Activated B cell treated with CpG ODN at 0.5 μM for 24 hours (primary cell): ENCODE results near the gene NLRP9. TPM values are rescaled to one million over a fixed set of nuclear protein-coding genes. Genes with fewer than 3 reads are reported as not detected.
"Not testable (repeated sequence)": the region's sequence is repeated elsewhere in the genome, so short reads cannot be mapped to it uniquely, and the experiment has no call there.

Experiments used
- ATAC-seq: fragments of 200-7000 bp; cut with Tn5 transposase; one replicate; pipeline ENCODE4 v1.10.0; 2021; ENCODE audit warnings: low read depth, mild to moderate bottlenecking, moderate library complexity
- CTCF ChIA-PET: fragments of 350-600 bp; sonication (Branson Sonifier 250); formaldehyde crosslinking; loops from one replicate; lab custom pipeline; 2021; ENCODE audit warnings: antibody characterized with exemption; lab: Charles Lee
- POLR2A ChIA-PET: fragments of 350-600 bp; sonication (Branson Sonifier 250); formaldehyde crosslinking; loops from one replicate; lab custom pipeline; 2021; ENCODE audit warnings: antibody characterized with exemption; lab: Charles Lee
- DNase-seq: peaks from one replicate; pipeline ENCODE4 v3.0.0; 2022
- H3K27ac Mint-ChIP-seq: one replicate; pipeline ENCODE4 v1.8.0; 2020; ENCODE audit warnings: mixed read lengths
- H3K27me3 Mint-ChIP-seq: one replicate; pipeline ENCODE4 v1.8.0; 2021; ENCODE audit warnings: mixed read lengths
- H3K36me3 Mint-ChIP-seq: one replicate; pipeline ENCODE4 v1.8.0; 2021; ENCODE audit warnings: low read depth, mixed read lengths
- H3K4me1 Mint-ChIP-seq: one replicate; pipeline ENCODE4 v1.8.0; 2021; ENCODE audit warnings: mixed read lengths
- H3K4me3 Mint-ChIP-seq: one replicate; pipeline ENCODE4 v1.8.0; 2020; ENCODE audit warnings: mild to moderate bottlenecking, mixed read lengths
- H3K9me3 Mint-ChIP-seq: one replicate; pipeline ENCODE4 v1.8.0; 2020; ENCODE audit warnings: mixed read lengths
- intact Hi-C: fragments of 100-400 bp; cut with micrococcal nuclease; formaldehyde crosslinking; loops from one replicate; pipeline ENCODE4 v1.15.1; 2024
- total RNA-seq: library from RNA; stranded (reverse); gene quantifications from 2 replicates; pipeline ENCODE4 v1.2.3, GENCODE V29; 2022
- TF ChIP-seq, protein P1 (sequence below): fragments of 200-600 bp; IDR thresholded peaks from one replicate; pipeline ENCODE4 v1.8.0; 2022; ENCODE audit warnings: antibody characterized with exemption, mild to moderate bottlenecking

The NLRP9 gene
- total RNA-seq, 1 donor from 2014 or later = not detected

DNA sequence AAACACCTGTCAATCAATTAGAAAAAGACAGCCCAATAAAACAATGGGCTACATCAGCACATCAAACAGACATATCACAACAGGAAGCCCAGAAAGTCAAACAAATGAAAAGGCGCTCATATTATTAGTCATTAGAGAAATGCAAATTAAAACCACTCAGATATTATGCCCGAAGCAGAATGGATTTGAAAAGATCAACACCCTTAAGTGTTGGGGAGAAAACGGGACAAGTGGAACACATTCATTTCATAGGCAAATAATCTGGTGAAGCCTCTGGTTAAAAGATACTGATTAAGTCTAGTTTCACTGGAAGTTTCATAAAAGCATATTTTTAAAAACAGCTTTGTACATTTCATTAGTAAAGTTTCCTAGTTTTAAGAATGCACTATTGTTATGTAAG is 17.4 kb downstream of the NLRP9 start:
- H3K4me1 Mint-ChIP-seq = no peaks in the 10 kb centered on the region
- peaks cover 18% of the 10 kb centered on the region for H3K9me3 Mint-ChIP-seq
- POLR2A ChIA-PET = no interaction called here
- DNase-seq (no peak), ATAC-seq (no peak)
- no peak overlapping the region for H3K27ac Mint-ChIP-seq
- TF ChIP-seq, protein P1, sequence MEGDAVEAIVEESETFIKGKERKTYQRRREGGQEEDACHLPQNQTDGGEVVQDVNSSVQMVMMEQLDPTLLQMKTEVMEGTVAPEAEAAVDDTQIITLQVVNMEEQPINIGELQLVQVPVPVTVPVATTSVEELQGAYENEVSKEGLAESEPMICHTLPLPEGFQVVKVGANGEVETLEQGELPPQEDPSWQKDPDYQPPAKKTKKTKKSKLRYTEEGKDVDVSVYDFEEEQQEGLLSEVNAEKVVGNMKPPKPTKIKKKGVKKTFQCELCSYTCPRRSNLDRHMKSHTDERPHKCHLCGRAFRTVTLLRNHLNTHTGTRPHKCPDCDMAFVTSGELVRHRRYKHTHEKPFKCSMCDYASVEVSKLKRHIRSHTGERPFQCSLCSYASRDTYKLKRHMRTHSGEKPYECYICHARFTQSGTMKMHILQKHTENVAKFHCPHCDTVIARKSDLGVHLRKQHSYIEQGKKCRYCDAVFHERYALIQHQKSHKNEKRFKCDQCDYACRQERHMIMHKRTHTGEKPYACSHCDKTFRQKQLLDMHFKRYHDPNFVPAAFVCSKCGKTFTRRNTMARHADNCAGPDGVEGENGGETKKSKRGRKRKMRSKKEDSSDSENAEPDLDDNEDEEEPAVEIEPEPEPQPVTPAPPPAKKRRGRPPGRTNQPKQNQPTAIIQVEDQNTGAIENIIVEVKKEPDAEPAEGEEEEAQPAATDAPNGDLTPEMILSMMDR = no peak
- H3K27me3 Mint-ChIP-seq = peaks cover 36% of the 10 kb centered on the region
- H3K36me3 Mint-ChIP-seq = no peaks in the 10 kb centered on the region
- H3K4me3 Mint-ChIP-seq = no peak overlapping the region
- CTCF ChIA-PET = no interaction called here
- intact Hi-C loops = no loop called here

DNA sequence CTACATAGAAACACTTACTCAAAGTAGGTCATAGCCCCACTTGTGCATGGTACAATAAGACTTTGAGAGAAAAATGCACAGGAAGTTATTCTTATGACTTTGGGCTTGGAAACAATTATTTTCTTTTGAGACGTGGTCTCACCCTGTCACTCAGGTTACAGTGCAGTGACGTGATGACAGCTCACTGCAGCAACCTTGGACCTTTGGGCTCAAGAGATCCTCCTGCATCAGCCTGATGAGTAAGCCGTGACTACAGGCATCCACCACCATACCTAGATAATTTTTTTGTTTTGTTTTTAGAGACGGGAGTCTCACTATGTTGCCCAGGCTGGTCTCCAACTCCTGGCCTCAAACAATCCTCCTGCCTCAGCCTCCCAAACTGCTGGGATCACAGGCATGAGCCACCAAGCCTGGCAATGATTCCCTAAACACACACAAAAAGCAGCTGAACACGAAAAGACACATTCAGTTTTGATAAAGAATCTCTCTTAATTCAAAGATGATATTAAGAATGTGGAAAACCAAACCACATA is 17.9 kb downstream of the NLRP9 start:
- peaks cover 34% of the 10 kb centered on the region for H3K27me3 Mint-ChIP-seq

DNA sequence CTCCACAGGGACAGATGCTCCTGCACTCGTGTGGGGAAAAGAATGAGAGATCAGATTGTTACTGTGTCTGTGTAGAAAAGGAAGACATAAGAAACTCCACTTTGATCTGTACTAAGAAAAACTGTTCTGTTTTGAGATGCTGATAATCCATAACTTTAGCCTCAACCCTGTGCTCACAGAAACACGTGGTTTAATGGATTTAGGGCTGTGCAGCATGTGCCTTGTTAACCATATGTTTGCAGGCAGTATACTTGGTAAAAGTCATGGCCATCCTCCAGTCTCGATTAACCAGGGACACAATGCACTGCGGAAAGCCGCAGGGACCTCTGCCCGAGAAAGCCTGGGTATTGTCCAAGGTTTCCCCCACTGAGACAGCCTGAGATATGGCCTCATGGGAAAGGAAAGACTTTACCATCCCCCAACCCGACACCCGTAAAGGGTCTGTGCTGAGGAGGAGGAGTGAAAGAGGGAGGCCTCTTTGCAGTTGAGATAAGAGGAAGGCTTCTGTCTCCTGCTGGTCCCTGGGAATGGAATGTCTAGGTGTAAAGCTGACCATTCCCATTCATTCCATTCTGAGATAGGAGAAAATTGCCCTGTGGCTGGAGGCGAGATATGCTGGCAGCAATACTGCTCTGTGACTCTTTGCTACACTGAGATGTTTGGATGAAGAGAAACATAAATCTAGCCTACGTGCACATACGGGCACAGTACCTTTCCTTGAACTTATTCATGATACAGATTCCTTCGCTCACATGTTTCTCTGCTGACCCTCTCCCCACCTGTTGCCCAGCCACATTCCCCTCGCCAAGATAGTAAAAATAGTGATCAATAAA is 20.1 kb downstream of the NLRP9 start:
- DNase-seq, H3K4me1 Mint-ChIP-seq, CTCF ChIA-PET, H3K27ac Mint-ChIP-seq, H3K4me3 Mint-ChIP-seq, POLR2A ChIA-PET, ATAC-seq, intact Hi-C loops, H3K36me3 Mint-ChIP-seq: not testable (repeated sequence)
- peaks cover 34% of the 10 kb centered on the region for H3K27me3 Mint-ChIP-seq
- H3K9me3 Mint-ChIP-seq = peaks cover 18% of the 10 kb centered on the region

More for the DNA sequence above, 17.9 kb downstream of the NLRP9 start:
- H3K4me1 Mint-ChIP-seq = no peaks in the 10 kb centered on the region
- CTCF ChIA-PET = no interaction called here
- H3K27ac Mint-ChIP-seq = no peak overlapping the region
- POLR2A ChIA-PET = no interaction called here
- TF ChIP-seq, protein P1 = no peak
- ATAC-seq (no peak), DNase-seq (no peak)
- H3K36me3 Mint-ChIP-seq = no peaks in the 10 kb centered on the region
- no peak overlapping the region for H3K4me3 Mint-ChIP-seq
- intact Hi-C loops = no loop called here
- H3K9me3 Mint-ChIP-seq = peaks cover 18% of the 10 kb centered on the region

DNA sequence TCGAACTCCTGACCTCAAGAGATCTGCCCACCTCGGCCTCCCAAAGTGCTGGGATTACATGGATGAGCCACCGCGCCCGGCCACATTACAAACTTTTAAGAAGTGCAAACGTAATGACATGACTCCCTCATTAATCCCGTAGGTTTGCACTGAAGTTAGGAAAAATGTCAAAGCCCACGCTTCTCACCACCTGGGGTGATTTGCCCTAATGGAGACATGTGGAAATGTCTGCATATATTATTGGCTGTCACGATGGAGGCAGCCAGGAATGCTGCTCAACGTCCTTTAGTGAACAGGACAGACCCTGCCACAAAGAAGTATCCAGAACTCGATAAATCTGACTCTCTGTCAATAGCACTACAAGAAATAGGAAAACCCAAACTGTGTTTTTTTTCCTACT is 21.0 kb downstream of the NLRP9 start:
- Mint-ChIP-seq H3K4me3 (no peak overlapping the region), H3K36me3 (no peaks in the 10 kb centered on the region), H3K4me1 (peaks cover 2% of the 10 kb centered on the region), H3K27me3 (peaks cover 34% of the 10 kb centered on the region), H3K27ac (no peak overlapping the region), H3K9me3 (peaks cover 15% of the 10 kb centered on the region)
- ChIA-PET CTCF (no interaction called here), POLR2A (no interaction called here)
- intact Hi-C loops = no loop called here
- ATAC-seq (no peak), DNase-seq (no peak)
- TF ChIP-seq, protein P1 = no peak

DNA sequence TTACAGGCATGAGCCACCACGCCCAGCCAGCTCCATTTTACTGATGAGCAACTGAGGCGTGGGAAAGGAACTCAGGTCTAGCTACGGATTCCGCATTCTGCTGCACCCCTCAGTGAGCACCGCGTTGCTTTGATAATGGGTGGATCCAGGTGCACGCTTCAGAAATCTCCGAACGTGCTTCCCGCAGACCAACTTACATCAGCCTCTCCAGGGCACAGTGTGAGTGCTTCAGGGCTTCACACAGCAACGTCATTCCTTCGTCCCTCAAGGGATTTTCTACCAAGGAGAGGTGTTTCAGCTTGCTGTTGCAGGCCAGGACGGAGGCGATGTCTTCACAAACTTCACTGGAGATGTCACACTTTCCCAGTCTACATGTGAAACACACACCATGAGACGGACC is 21.7 kb downstream of the NLRP9 start:
- no peak for DNase-seq
- TF ChIP-seq, protein P1 = no peak
- Mint-ChIP-seq H3K27me3 (peaks cover 34% of the 10 kb centered on the region), H3K4me1 (peaks cover 2% of the 10 kb centered on the region), H3K4me3 (no peak overlapping the region), H3K27ac (no peak overlapping the region), H3K9me3 (peaks cover 8% of the 10 kb centered on the region), H3K36me3 (no peaks in the 10 kb centered on the region)
- ChIA-PET POLR2A (no interaction called here), CTCF (no interaction called here)
- intact Hi-C loops = no loop called here
- no peak for ATAC-seq
